ENCODE measurements around the gene PGLYRP4.
"Not testable (repeated sequence)": the region's sequence is repeated elsewhere in the genome, so short reads cannot be mapped to it uniquely, and the experiment has no call there.

The PGLYRP4 gene

DNA sequence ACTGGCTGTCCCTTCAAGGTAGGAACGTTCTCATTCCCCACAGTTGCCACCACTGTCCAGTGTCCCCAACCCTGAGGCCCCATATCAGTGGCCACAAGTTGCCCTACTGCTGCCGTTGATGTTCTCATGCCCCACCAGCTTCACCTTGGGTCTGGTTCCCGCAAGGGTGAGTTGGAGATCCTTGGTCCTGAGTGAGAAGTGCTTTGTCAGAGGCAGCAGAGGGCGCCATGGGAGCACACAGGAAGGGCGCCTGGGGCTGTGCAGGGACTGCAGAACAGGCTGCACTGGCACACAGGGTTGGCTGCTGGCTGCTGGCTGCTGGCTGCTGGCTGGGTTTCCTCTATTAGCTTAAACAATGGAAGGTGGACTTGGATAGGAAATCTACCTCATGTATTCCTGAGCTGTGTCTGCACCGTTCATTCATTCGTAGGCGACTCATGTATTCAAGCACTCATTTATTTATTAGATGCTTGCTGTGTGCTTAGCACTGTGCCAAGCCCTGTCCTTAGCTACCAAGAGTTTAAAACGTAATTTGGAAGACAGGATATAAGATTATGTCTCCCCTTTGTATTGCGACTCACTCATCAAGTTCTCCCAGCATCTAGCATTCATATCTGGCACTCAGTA, 6.9 kb upstream of the PGLYRP4 start:
- peak; percentile 10 for DNase-seq

DNA sequence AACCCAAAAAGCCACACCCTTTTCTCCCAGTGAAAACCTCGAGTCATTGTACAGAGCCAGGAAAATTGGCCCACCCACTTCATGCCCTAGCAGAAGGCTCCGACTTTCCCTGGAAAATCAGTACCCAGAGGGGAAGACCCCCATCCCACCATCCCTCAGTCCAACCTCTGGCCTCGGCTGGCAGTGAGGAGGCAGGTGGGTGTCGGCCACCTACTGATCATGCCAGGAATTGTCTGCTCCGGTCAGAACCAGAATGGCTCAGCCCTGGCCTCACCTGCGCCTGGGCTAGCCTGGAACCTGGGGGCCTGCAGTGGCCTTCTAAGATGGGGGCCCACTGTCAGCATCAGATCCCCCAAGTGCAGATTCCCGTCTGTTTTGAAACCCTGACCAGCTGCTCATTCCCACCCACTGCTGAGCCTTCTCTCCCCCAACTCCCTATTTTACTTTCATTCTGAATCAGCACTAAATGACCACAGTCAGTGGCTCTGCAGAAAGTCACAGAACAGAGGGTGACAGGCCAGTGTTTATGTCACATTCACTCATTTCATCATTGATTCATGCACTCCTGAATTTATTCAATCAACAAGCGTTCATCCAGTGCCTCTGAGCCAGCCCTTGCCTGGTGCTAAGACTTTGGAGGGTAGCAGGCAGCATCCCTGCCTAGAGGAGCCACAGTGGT, 6.0 kb upstream of the PGLYRP4 start:
- DNase-seq, result no peak

DNA sequence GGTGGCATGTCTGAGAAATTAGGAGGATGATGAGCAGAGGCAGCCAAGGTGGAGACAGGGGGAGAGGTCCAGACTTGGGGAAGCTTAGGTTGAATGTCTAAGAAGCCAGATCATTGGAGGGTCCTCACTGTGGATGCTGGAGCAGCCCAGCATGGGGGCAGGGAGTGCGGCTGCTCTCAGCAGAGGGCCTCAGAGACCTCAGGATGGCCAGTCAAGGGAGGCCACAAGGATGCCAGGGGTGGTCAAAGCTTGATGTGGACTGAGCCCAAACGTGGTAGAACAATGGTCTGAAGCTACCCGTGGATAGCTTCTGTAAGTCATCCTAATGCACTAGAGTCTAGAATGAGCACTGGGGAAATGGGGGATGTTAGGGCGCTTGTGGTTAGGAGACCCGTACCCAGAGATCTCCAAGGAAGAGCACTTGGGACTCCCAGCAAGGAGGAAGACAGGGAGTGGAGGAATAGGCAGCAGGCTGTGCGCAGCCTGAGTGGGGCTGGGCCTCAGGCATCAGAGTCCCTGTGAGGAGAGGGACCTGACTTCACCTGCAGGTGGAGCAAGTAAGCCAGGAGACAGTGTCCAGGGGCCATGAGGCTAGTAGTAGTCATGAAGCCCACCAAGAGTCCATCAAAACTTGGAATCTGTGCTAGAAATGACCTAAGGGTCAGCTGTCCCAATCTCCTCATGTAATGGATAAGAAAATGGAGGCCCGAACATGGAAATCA, 4.7 kb upstream of the PGLYRP4 start:
- no peak for DNase-seq

DNA sequence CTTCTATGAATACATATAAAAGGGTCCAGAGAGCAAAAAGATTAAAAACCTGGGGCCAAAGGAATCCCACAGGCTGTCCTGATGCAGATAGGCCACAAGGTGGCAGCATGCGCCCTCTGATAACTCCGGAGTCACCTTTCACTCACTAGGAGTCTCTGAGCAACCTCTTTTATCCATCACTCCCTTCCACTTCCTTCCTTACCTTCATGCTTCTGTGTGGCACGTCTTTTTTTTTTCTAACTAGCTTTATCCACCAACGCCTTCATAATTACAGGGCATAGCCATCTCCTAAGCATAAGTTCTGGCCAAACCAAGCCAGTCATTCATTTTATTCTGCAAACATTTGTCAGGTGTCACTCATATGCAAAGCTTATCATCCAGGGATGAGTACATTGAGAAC, 3.9 kb upstream of the PGLYRP4 start:
- peak; percentile 37 for DNase-seq

DNA sequence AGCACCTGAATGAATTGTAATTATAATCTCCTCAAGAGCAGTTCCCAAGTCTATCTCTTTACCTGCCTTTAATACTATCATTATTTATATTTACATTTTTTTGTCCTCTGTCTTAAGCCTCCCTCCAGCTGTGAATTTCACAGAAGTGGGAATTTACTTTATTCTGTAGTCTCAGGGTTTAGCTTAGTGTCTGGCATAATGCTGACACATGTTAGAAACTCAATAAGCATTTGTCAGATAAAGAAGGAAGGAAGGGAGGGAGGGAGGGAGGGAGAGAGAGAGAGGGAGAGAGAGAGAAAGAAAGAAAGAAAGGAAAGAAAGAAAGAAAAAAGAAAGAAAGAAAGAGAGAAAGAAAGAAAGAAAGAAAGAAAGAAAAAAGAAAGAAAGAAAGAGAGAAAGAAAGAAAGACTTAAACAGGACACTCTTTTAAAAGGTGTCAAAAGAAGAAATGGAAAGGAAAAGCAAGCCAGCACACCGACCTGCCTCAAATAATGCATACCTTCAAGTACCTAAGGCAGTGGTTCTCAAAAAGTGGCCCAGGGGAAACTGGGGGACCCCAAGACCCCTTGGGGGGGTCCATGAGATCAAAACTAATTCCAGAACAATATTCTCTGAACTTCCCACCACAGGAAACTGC, 1.8 kb upstream of the PGLYRP4 start:
- no peak for DNase-seq

DNA sequence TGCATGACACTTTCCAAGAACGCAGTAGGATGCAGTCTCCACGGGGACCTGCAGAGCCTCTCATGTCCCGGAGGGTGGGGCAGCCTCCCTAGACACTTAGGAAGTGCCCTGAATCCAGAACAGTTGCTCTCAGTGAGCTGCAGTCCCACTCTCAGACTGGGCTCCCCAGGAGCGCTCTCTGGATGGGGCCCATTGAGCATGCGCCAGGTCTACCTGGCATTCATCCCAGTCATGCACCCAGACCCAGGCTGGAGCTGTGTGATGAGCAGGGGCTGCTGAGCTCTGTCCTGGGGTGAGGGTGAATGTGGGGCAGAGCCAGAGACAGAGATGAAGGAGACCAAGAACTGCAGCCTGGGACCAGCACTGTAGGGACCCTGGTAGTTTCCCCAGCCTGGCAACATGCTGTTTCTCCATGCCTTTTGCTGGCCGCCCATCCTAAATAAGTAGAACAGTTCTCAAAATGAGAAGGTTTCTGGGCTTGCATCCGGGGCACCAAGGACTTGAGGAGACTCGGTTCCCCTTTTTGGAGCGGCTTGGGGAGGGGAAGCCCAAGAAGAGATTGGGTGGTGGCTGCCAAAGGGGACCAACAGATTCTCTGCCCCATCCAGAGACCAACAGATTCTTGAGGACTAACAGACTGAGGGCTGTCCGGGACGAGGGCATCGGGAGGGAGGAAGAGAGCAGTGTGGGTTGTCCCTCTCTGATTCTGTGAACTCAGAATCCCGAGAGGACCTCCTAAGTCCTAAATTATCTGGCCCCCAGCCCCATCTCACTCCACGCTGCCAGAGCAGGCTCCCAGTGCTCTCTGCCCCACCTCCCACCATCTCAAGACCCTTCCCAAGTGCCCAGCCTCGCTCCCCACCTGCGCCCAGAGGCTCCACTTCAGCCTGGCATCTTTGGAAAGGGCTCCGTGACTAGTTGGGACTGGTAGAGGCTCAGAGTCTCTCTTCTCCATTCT, 1.0 kb upstream of the PGLYRP4 start:
- DNase-seq, result no peak

DNA sequence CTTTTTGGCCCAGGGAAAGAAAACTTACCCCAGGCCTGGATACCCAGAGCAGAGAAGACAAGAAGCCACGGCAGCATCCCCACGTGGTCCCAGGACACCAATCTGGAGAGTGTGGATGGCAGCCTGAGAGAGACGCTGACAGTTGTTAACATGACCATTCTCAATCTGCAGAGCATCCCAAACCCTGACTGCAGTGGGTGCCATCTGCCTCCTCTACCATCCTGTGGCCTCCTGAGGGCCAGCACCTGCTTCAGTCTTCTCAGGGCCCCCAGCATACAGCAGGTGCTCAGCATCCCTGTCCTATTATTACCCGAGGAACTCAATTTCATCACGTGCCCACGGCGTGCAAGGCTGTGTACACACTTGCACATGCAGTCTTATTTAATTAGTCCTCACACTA, 785 bp downstream of the PGLYRP4 start:
- DNase-seq, result no peak

DNA sequence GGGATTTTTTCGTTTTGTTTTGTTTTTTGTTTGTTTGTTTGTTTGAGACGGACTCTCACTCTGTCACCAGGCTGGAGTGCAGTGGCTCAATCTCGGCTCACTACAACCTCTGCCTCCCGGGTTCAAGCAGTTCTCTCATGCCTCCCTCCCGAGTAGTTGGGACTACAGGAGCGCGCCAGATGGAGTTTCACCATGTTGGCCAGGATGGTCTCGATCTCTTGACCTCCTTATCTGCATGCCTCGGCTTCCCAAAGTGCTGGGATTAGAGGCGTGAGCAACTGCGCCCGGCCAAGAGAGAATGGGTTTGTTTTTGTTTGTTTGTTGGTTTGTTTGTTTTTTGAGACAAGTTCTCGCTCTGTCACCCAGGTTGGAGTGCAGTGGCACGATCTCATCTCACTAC, 1.6 kb downstream of the PGLYRP4 start:
- DNase-seq, result not testable (repeated sequence)

DNA sequence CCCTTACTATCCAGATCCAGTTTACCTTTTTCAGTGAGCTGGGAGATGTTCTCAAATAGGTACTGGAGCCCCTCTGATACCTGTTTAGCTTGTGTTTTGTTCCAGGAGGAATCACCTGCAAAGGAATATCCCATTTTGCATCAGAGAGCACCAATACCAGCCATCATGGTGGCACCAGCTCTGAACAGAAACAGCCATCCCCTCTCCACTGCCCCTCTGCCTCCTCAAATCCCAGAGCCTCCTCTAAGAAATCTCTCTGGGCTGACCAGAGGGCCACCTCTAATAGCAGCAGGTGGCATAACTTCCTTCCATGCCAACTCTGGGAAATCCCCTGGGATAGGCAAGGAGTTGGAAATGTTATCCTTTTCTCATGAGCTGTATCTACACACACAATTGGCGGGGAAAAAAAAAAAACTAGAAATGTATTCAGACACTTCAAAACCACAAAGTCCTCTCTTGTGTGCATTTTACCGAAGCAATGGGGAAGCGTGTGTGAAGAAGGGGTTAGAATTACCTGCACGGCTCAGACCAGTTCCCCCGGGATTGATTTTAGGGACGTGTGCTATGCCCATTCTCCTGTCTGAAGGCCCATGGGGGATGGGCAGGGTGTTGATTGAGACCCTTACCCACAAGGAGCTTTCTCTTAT, 2.4 kb downstream of the PGLYRP4 start:
- no peak for DNase-seq

DNA sequence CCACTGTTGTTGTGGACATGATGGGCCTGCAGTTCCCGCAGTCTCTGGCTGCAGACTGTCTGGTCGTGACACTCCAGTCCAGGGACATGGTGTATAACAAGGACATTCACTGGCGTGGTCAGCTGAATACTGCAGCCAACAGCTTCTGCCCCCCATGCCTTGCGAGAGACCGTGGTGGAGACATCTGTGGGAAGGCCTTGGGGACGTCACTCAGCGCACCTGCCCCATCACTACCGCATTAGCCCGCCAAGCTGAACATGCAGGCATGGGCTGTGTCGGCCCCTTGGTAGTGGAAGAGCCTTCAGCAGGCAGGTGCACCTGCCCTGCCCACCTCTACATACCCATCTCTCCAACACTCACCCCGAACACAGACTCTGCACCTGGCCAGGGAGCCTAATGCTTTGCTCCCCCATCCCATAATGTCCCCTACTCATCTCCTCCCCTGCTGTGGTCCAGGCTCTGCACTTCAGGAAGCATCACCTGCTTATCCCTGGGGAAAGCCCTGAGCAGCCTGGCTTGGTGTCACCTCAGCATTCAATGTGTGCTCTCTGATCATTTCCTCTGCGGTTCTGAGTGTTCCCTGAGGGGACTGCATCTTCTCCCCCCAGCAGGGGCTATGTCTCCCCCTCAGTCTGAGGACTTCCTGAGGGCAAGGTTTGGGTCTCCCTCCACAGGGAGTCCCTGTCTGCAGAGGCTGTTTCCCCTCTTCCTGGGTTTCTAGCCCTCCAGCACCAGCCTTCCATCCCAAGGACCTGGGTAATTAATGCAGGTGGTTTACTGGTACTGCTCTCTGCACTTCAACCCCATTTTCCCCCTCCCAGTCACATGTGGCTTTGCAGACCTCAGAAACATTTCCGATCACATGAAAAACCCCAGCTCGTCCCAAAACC, 3.2 kb downstream of the PGLYRP4 start:
- DNase-seq, result no peak

DNA sequence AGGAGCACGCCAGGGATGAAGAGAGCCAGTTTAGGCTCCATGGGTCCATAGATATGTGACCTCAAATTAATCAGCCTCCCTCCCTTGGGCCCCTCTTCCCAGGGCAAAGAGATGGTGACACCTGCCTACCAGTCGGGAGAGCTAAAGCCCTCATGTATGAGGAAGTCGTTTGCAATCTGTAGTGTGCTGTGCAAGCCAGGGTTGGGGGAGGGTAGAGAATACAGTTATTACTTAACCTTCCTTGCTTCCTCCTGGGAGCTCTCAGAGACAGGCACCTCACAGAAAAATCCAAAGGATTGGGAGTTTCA, 4.0 kb downstream of the PGLYRP4 start:
- DNase-seq, result no peak

DNA sequence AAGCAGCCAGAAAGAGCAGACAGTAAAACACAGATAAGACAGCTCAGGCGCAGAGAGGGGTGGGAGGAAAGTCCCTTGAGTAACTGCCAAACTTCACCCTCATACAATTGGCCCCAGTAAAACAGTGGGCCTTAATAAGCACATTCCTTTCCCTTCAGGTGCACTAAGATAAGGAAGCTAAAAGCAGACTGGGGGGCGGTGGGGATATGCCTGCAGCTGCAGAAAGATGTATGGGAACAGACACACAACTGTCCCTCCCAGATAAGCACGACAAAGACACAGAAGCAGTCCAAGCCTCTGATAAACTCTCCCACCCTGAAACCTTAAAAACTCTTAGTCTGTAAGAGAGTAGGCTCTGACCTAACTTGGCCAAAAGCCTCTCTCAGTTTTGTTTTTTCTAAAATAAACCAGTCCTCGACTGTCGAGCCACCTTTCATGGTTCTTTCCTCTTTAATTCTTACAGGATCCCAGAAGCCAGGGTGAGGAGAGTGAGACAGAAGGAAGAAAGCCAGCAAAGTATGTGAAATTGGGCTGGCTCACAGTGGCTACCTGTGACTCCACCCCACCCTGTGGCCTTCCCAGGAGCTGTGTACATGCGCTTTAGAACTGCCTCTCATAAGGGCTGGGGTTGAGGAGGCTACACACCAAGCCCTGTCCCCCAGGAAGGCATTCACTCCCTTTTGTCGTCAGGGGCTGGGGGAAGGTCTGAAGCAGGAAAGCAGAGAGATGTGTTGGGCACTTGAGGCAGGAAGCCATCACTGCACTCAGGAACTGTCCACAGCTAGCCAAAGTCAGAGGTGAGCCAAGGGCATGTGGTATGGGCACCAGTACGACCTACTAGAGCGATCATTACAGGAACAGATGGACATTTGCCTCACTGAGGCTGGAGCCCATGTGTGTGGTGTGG, 4.6 kb downstream of the PGLYRP4 start:
- no peak for DNase-seq

DNA sequence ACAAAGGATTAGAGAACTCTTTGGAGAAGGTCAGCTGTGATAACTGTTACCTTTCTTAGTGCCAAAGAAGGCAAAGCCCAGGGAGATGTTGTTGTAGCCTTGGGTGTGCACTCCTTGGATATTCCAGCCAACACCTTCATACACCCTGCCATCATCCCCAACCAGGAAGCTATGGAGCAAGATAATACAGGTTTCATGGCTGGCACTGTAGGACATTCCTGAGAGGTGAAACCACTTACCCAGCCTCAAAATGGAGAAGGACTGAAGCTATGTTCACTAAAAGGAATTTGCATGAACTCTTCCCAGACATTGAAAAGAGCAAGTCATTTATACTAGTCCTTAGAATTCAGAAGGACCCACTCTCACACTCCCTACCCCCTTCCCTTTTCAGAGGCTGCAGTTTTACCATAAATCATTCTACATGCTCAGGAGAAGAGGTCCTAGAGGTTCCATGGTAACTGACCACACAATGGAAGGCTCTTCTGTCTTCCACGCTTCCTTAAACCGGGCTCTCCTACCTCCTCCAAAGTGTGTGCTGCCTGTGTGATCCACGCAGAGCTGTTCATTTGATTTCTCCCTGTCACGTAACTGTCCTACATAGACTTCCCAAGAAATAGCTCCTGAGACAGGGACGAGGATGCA, 5.5 kb downstream of the PGLYRP4 start:
- DNase-seq, result no peak

DNA sequence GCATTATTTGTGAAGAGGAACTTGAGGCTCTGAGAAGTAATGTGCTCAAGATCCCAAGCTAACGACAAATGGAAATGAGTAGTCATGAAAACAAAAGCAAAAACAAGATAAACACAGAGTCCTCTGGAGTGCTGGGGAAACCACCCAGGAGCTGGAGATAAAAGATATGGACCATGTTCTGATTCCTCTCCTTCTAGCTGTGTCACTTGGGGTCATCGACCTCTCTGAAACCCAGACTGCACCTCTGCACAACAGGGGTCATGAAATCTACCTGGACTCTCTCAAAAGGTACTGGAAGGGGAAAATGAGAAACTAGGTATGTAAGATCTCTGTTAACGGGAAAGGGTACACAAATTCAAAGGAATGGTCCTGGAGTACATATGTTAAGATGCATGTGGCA, 6.5 kb downstream of the PGLYRP4 start:
- no peak for DNase-seq

DNA sequence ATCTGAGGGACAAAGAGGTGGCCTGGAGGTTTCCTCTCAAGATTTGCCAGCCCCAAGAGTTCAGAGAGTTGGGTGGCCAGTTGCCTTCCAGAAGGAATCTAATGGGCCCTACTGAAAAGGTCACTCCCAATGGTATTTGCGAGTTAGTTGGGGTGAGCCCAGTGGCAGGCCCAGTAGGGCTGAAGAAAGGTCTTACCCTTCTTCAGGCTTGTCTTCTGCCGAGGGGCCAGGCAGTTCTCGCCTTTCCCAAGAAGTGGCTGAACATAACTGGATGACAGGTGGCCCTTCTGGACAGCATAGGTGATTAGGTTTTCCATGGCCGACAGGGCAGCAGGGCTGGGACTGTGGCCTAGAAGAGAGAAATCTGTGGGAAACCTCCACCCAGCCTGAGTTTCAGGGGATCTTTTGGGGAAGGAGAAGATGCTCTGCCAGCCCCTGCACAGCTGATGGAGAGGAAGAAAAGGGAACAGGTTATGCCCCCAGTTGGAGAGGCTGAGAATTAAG, 7.2 kb downstream of the PGLYRP4 start:
- DNase-seq, result no peak

DNA sequence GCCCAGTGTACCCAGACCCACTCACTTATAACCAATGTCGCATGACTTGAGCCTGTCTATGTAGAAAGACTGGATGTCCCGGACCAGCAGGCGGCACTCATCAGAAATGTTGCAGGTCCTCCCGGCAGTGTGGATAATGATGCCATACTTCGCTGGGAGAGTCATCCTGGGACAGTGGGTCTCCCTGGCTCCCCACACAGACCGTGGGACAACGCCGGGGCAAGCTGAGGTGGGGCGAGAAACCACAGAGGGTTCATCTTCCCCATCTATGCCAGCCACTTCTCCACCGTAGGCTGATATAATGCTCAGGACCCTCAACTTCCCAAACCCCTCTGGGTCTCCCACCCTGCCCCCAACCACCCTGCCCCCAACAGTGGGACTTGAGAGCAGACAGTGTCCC, 8.3 kb downstream of the PGLYRP4 start:
- no peak for DNase-seq

DNA sequence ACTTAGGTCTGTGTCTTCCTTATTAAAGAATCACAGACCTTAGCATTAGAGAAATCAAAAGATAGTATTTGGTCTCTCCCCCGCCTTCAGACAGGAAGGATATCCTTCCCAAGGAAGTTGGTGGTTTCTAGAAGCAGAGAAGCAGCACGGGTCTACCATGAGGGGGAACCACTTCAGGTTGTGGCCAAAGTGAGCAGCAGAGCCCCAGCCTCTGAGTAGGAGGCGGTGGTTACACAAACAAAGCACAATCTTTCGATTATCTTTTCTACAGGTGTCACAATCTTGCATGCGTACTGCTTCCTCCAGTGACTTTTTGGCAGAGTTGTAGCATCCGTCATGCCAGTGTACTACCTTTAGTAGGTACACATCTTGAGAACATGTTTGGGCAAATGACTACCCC, 8.8 kb downstream of the PGLYRP4 start:
- no peak for DNase-seq

DNA sequence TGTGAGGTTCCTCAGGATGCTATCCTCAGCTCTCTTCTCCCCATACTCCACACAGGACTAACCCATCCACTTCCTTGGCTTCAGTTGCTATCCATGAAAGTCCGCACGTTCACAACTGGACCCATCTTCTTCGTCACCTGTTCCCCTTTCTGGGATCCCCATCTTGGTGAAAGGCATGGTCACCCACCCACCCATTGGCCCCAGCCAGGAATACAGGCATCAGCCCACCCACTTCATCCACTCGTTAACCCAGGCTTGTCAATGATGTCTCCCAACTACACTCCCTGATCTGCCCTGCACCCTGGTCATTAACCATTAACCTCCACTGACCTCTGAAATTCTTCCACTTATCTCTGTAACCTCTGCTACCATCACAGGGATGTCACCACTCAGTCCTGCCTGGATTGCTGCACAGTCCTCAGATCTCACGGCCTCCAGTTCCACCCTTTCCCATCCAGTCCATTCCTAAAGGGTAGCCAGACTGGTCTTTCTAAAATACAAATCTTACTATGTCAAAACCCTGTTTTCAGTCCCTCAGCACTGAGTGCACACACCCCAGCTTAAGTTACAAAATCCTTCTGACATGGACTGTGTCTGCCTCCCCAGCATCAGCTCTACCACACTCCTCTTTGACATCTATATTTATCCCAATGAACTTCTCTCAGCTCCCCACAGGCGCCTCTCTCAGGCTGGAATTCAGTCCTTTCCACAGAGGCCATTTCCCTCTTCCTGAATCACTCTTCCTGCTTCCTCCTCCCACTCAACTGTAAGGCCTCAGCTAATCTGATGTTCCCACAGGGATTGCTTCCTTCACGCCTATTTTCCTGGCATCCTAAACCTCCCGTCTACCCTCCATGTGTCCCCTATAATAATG, 10.4 kb downstream of the PGLYRP4 start:
- DNase-seq, result no peak
